Stimulated activated CD8-positive, alpha-beta memory T cell treated with anti-CD3 and anti-CD28 coated beads, Interleukin-12 subunit alpha, Interleukin-12 subunit beta, amount 100 ng/mL, for 1 hour (primary cell): ENCODE measurements around the gene OR4D11.
"Not testable (repeated sequence)": the region's sequence is repeated elsewhere in the genome, so short reads cannot be mapped to it uniquely, and the experiment has no call there.

Experiments used
- DNase-seq: peaks from one replicate; pipeline ENCODE4 v3.0.0-alpha.2; 2020; ENCODE audit warnings: low read depth

The OR4D11 gene

GRCh38 chr11:59503276-59503675 is at the start of gene OR4D11:
Gene OR4D11 (plus strand): TSS chr11:59503576. CDS start chr11:59503576, 0 bp downstream.
- no peak for DNase-seq

- DNase-seq = no peak
These were observed 46.7 kb upstream of the OR4D11 start, which contains the start of gene OR4D6 for GRCh38 chr11:59456661-59457060. Gene OR4D6 (plus strand): TSS chr11:59456961. CDS start chr11:59456961, 0 bp downstream.

GRCh38 chr11:59459916-59460315 is 43.5 kb upstream of the OR4D11 start:
- no peak for DNase-seq

GRCh38 chr11:59463190-59463641 is 40.2 kb upstream of the OR4D11 start:
- DNase-seq = no peak

- DNase-seq = no peak
These were observed 30.4 kb upstream of the OR4D11 start, which contains the start of gene OR4D10 for GRCh38 chr11:59473015-59473414. Gene OR4D10 (plus strand): TSS chr11:59473315. CDS start chr11:59477430, 4,115 bp downstream.

GRCh38 chr11:59475176-59475575 is 28.2 kb upstream of the OR4D11 start:
- DNase-seq = no peak

GRCh38 chr11:59479906-59480305 is 23.5 kb upstream of the OR4D11 start:
- DNase-seq = no peak

- DNase-seq = no peak
These were observed 23.0 kb upstream of the OR4D11 start for GRCh38 chr11:59480359-59480758.

- no peak for DNase-seq
These were observed 1.4 kb upstream of the OR4D11 start for GRCh38 chr11:59501931-59502330.

- no peak for DNase-seq
These were observed 7.7 kb downstream of the OR4D11 start, which contains the start of gene OR4D9 for GRCh38 chr11:59510941-59511589. Gene OR4D9 (plus strand): TSS chr11:59511539. CDS start chr11:59514913, 3,374 bp downstream.

GRCh38 chr11:59511675-59512074 is 8.3 kb downstream of the OR4D11 start:
- no peak for DNase-seq

GRCh38 chr11:59520139-59520538 is 16.8 kb downstream of the OR4D11 start:
- DNase-seq = not testable (repeated sequence)

- DNase-seq = no peak
These were observed 17.4 kb downstream of the OR4D11 start for GRCh38 chr11:59520741-59521140.

- DNase-seq = no peak
These were observed 20.2 kb downstream of the OR4D11 start for GRCh38 chr11:59523541-59523940.

GRCh38 chr11:59528711-59529110 is 25.3 kb downstream of the OR4D11 start:
- no peak for DNase-seq

GRCh38 chr11:59532620-59533019 is 29.2 kb downstream of the OR4D11 start:
- DNase-seq = no peak

- DNase-seq = no peak
These were observed 31.3 kb downstream of the OR4D11 start for GRCh38 chr11:59534676-59535075.

GRCh38 chr11:59542142-59542810 is 38.9 kb downstream of the OR4D11 start:
- no peak for DNase-seq

GRCh38 chr11:59543713-59544112 is 40.3 kb downstream of the OR4D11 start:
- DNase-seq = not testable (repeated sequence)

GRCh38 chr11:59544869-59545178 is 41.4 kb downstream of the OR4D11 start:
- DNase-seq = no peak

- DNase-seq = no peak
These were observed 42.0 kb downstream of the OR4D11 start for GRCh38 chr11:59545179-59546020.

- not testable (repeated sequence) for DNase-seq
These were observed 44.4 kb downstream of the OR4D11 start for GRCh38 chr11:59547605-59548308.
